ENCODE results near the gene ANKRD44. TPM values are rescaled to one million over a fixed set of nuclear protein-coding genes. Genes with fewer than 3 reads are reported as not detected.

The ANKRD44 gene
- total and polyA plus RNA-seq, 2 of the 8 experiments (the other 6 are each of a cell fraction or from before 2014, with no cell fraction given), result 1.2 to 1.3 TPM

GRCh38 chr2:197219636-197220035 is 90.9 kb downstream of the ANKRD44 start:
- Histone ChIP-seq H4K91ac (replicated peaks; ENCODE audit: insufficient read length, low read length) (no peak overlapping the region), H3K4me3 (ENCODE audit: extremely low read depth in 1 of 4, insufficient read depth in 2 of 4, low read depth in 3 of 4, low read length in 4 of 4) (no peak overlapping the region), H3K23me2 (ENCODE audit: low read depth, low read length) (no peaks in the 10 kb centered on the region), H2BK20ac (ENCODE audit: low read length) (no peak overlapping the region), H4K5ac (ENCODE audit: insufficient read length, low read depth, low read length) (no peak overlapping the region), H2BK15ac (ENCODE audit: low read length) (no peak overlapping the region), H3K79me1 (ENCODE audit: low read depth, low read length) (no peaks in the 10 kb centered on the region), H3K9me3 (ENCODE audit: insufficient read depth in 2 of 2, low read depth in 1 of 2, low read length in 1 of 2) (no peaks in the 10 kb centered on the region), H2AFZ (ENCODE audit: low read length) (no peak overlapping the region), H3K9ac (replicated peaks in 1 of 4; ENCODE audit: extremely low read depth in 1 of 4, low read depth in 3 of 4, low read length in 3 of 4) (no peak overlapping the region), H3K27ac (ENCODE audit: low read depth, low read length) (no peak overlapping the region), H4K20me1 (replicated peaks in 1 of 2; ENCODE audit: control insufficient read depth in 1 of 2, insufficient read depth in 2 of 2, low read length in 2 of 2) (no peaks in the 10 kb centered on the region), H3K36me3 (ENCODE audit: control insufficient read depth in 2 of 4, insufficient read depth in 4 of 4, low read length in 3 of 4) (no peaks in the 10 kb centered on the region), H3K23ac (ENCODE audit: insufficient read length) (no peak overlapping the region), H2BK120ac (replicated peaks; ENCODE audit: low read depth, low read length) (no peak overlapping the region), H3K4ac (replicated peaks; ENCODE audit: insufficient read length, low read depth, low read length) (no peak overlapping the region), H3K56ac (replicated peaks; ENCODE audit: insufficient read length, low read depth, low read length) (no peak overlapping the region), H3K79me2 (ENCODE audit: control insufficient read depth in 1 of 2, insufficient read depth in 2 of 2, low read length in 2 of 2) (no peaks in the 10 kb centered on the region), H3K18ac (ENCODE audit: extremely low read depth, low read length) (no peak overlapping the region), H4K8ac (ENCODE audit: extremely low read depth, insufficient read depth, low read length) (no peak overlapping the region), H3K27me3 (replicated peaks in 1 of 4; ENCODE audit: control insufficient read depth in 3 of 4, extremely low read depth in 1 of 4, insufficient read depth in 3 of 4, low read length in 3 of 4) (no peaks in the 10 kb centered on the region), H3K4me1 (replicated peaks in 1 of 4; ENCODE audit: control insufficient read depth in 3 of 4, insufficient read depth in 4 of 4, low read length in 3 of 4) (no peaks in the 10 kb centered on the region), H3K14ac (ENCODE audit: insufficient read length) (no peak overlapping the region), H2BK12ac (ENCODE audit: low read depth, low read length) (no peak overlapping the region), H3K4me2 (ENCODE audit: insufficient read depth in 1 of 2, low read depth in 2 of 2, low read length in 2 of 2) (no peak overlapping the region), H2BK5ac (ENCODE audit: low read depth, low read length) (no peak overlapping the region), H2AK5ac (ENCODE audit: low read depth, low read length) (no peak overlapping the region)
- FAIRE-seq, result no peak
- 90% methylated on average over 4 of the region's 4 CpGs; no CpG with 5 or more reads in 1 of the 2 experiments for WGBS, 2 experiments (ENCODE audit: extremely low coverage in 1 of 2, insufficient coverage in 1 of 2, insufficient read length in 1 of 2, insufficient replicate concordance in 2 of 2, low coverage in 1 of 2, low lambda C conversion rate in 2 of 2, missing lambda C conversion rate in 1 of 2)
- CTCF ChIA-PET (ENCODE audit: partially characterized antibody), result no interaction called here
- DNase-seq (ENCODE audit: low read depth in 1 of 2, low spot score in 2 of 2), result no peak
- POLR2A ChIA-PET (ENCODE audit: partially characterized antibody), result no interaction called here
- TF ChIP-seq POLR2AphosphoS5 (IDR thresholded peaks at IDR 0.05; ENCODE audit: low read depth, low read length) (no peak), POLR2A (IDR thresholded peaks at IDR 0.05; ENCODE audit: control extremely low read depth in 1 of 2, low read depth in 2 of 2, low read length in 2 of 2) (no peak), BRCA1 (IDR thresholded peaks at IDR 0.05; ENCODE audit: low read depth, low read length) (no peak), PHF8 (conservative IDR thresholded peaks at IDR 0.05; ENCODE audit: low read depth, low read length) (no peak), ATF2 (IDR thresholded peaks at IDR 0.05; ENCODE audit: low read length) (no peak), TEAD4 (IDR thresholded peaks at IDR 0.05; ENCODE audit: low read depth, low read length) (no peak), YY1 (IDR thresholded peaks at IDR 0.05; ENCODE audit: low read depth, low read length) (no peak), KDM5A (IDR thresholded peaks at IDR 0.05; ENCODE audit: low read length) (no peak), CBX5 (IDR thresholded peaks at IDR 0.05; ENCODE audit: low read depth, low read length) (no peak), GABPA (IDR thresholded peaks at IDR 0.05; ENCODE audit: borderline replicate concordance, insufficient read depth, low read length) (no peak), RBBP5 (IDR thresholded peaks at IDR 0.05; ENCODE audit: borderline replicate concordance, low read depth, low read length) (no peak), EP300 (IDR thresholded peaks at IDR 0.05; ENCODE audit: borderline replicate concordance in 1 of 2, low read depth in 2 of 2, low read length in 2 of 2) (no peak), E2F6 (IDR thresholded peaks at IDR 0.05) (no peak)

All from H1 (cell line).